Naive thymus-derived CD4-positive, alpha-beta T cell (primary cell): ENCODE data around the gene POFUT1. TPM values are rescaled to one million over a fixed set of nuclear protein-coding genes. Genes with fewer than 3 reads are reported as not detected.

Source experiments
- ATAC-seq: fragments of 150-1000 bp; cut with Tn5 transposase; 2 replicates; pipeline ENCODE4 v1.10.0; 2021; ENCODE audit warnings: mild to moderate bottlenecking, moderate library complexity
- CTCF ChIA-PET: fragments of 350-600 bp; sonication (Branson Sonifier 250); formaldehyde crosslinking; loops from one replicate; lab custom pipeline; 2021; ENCODE audit warnings: antibody characterized with exemption; lab: Charles Lee
- POLR2A ChIA-PET: fragments of 350-600 bp; sonication (Branson Sonifier 250); formaldehyde crosslinking; loops from one replicate; lab custom pipeline; 2021; ENCODE audit warnings: antibody characterized with exemption, inconsistent platforms; lab: Charles Lee
- DNase-seq, 9 donors: peaks; one replicate each; pipeline versions ENCODE4 v3.0.0 to v3.0.0-alpha.2; 2020 to 2022; ENCODE audit warnings: mixed read lengths in 1 of 9
- H3K27ac ChIP-seq: one replicate; pipeline ENCODE4 v1.7.0; 2013; ENCODE audit warnings: mild to moderate bottlenecking, low read depth, low read length, moderate library complexity
- H3K27me3 ChIP-seq, 2 donors: one replicate each; pipeline ENCODE4 v1.7.0; 2013; ENCODE audit warnings: low read length in 2 of 2, mild to moderate bottlenecking in 2 of 2, moderate library complexity in 2 of 2; ENCODE audit not compliant: control insufficient read depth in 2 of 2, insufficient read depth in 2 of 2
- H3K36me3 ChIP-seq, 3 experiments: 1 replicate in 2 of 3; 2 replicates in 1 of 3; pipeline ENCODE4 v1.7.0; 2013; ENCODE audit warnings: low read length in 3 of 3, mild to moderate bottlenecking in 3 of 3, moderate library complexity in 1 of 3; ENCODE audit not compliant: insufficient read depth in 3 of 3, control insufficient read depth in 2 of 3
- H3K4me1 ChIP-seq, 2 donors: one replicate each; pipeline ENCODE4 v1.7.0; 2013; ENCODE audit warnings: low read length in 2 of 2, mild to moderate bottlenecking in 2 of 2, moderate library complexity in 1 of 2; ENCODE audit not compliant: control insufficient read depth in 2 of 2, insufficient read depth in 2 of 2
- H3K4me3 ChIP-seq: 2 replicates; pipeline ENCODE4 v1.7.0; 2013; ENCODE audit warnings: mild to moderate bottlenecking, low read length
- H3K9me3 ChIP-seq, 3 experiments: 1 replicate in 2 of 3; 2 replicates in 1 of 3; pipeline ENCODE4 v1.7.0; 2013; ENCODE audit warnings: low read length in 3 of 3; ENCODE audit not compliant: control insufficient read depth in 2 of 3
- H3K27ac Mint-ChIP-seq, 9 donors: one replicate each; pipeline ENCODE4 v1.8.0; 2020 to 2022; ENCODE audit warnings: mixed read lengths in 9 of 9, mild to moderate bottlenecking in 8 of 9, moderate library complexity in 5 of 9, inconsistent platforms in 2 of 9
- H3K27me3 Mint-ChIP-seq, 5 donors: one replicate each; pipeline ENCODE4 v1.8.0; 2021 to 2022; ENCODE audit warnings: mixed read lengths in 5 of 5, mild to moderate bottlenecking in 1 of 5
- H3K36me3 Mint-ChIP-seq, 5 donors: one replicate each; pipeline ENCODE4 v1.8.0; 2020 to 2022; ENCODE audit warnings: mixed read lengths in 5 of 5, mild to moderate bottlenecking in 3 of 5, inconsistent platforms in 1 of 5
- H3K4me1 Mint-ChIP-seq, 7 donors: one replicate each; pipeline ENCODE4 v1.8.0; 2020 to 2022; ENCODE audit warnings: mixed read lengths in 7 of 7, mild to moderate bottlenecking in 3 of 7, inconsistent platforms in 1 of 7
- H3K4me3 Mint-ChIP-seq, 10 donors: one replicate each; pipeline ENCODE4 v1.8.0; 2020 to 2022; ENCODE audit warnings: mild to moderate bottlenecking in 10 of 10, mixed read lengths in 10 of 10, moderate library complexity in 6 of 10, inconsistent platforms in 2 of 10
- H3K9me3 Mint-ChIP-seq, 11 donors: one replicate each; pipeline ENCODE4 v1.8.0; 2020 to 2022; ENCODE audit warnings: mixed read lengths in 11 of 11, mild to moderate bottlenecking in 4 of 11, inconsistent platforms in 1 of 11, moderate library complexity in 1 of 11
- intact Hi-C, 2 donors: fragments of 100-400 bp; cut with micrococcal nuclease; formaldehyde crosslinking; loops; one replicate each; pipeline ENCODE4 v1.15.1; 2023
- polyA plus RNA-seq, 2 donors: library from polyadenylated mRNA; unstranded; fragments of 300-500 nt; fragmentation: Illumina TruSeq; gene quantifications; one replicate each; pipeline ENCODE4 v1.2.3, GENCODE V29; 2021
- total RNA-seq, 6 experiments: library from RNA in 5 of 6; stranded (reverse) in 5 of 6; gene quantifications; 1 replicate in 5 of 6; 2 replicates in 1 of 6; pipeline ENCODE4 v1.2.3 and lab custom pipeline; 2021 to 2026

POFUT1 gene
- total and polyA plus RNA-seq, 7 experiments from 2014 or later = 12.5 to 32.2 (median 18.0) TPM

- DNase-seq (peak in 2 of 9 donors; percentile 18 to 44), ATAC-seq (peak; percentile 87)
- POLR2A ChIA-PET = interaction anchor here (0.5 to 1.0 kb wide), 4 partner anchors 66 to 222 kb away, joined by 3 to 4 read pairs (median 4); partner anchors contain the start of gene ASXL1
- Mint-ChIP-seq H3K9me3 (peaks cover 0 to 2% (median 0%) of the 10 kb centered on the region in 11 donors), H3K27ac (peak overlapping the region; percentile 58 to 90 (median 69)), H3K27me3 (no peaks in the 10 kb centered on the region), H3K4me3 (peak overlapping the region in 8 of 10 donors; percentile 31 to 85 (median 51)), H3K36me3 (peaks cover 12 to 26% (median 17%) of the 10 kb centered on the region in 5 donors), H3K4me1 (peaks cover 35 to 51% (median 43%) of the 10 kb centered on the region in 7 donors)
- H3K36me3 ChIP-seq = no peaks in the 10 kb centered on the region
- H3K9me3 ChIP-seq = no peaks in the 10 kb centered on the region
- intact Hi-C loops = loop anchor here in 1 of 2 donors (1.0 kb wide), 1 partner anchor 7 kb away; no protein-coding TSS in a partner anchor
- CTCF ChIA-PET = no interaction called here
- H3K4me1 ChIP-seq = peaks cover 10 to 28% of the 10 kb centered on the region in 2 donors
- H3K27me3 ChIP-seq = no peaks in the 10 kb centered on the region
- H3K27ac ChIP-seq = peak overlapping the region; percentile 49
- no peak overlapping the region for H3K4me3 ChIP-seq
Observed at GRCh38 chr20:32285621-32286371, 78.1 kb downstream of the POFUT1 start.

GRCh38 chr20:32287231-32287638 lies 79.6 kb downstream of the POFUT1 start:
- Histone ChIP-seq H3K27ac (no peak overlapping the region), H3K4me3 (no peak overlapping the region), H3K36me3 (no peaks in the 10 kb centered on the region), H3K27me3 (no peaks in the 10 kb centered on the region), H3K9me3 (no peaks in the 10 kb centered on the region), H3K4me1 (peaks cover 10 to 28% of the 10 kb centered on the region in 2 donors)
- H3K36me3 Mint-ChIP-seq = peaks cover 3 to 16% (median 7%) of the 10 kb centered on the region in 5 donors
- H3K4me1 Mint-ChIP-seq = peaks cover 26 to 37% (median 33%) of the 10 kb centered on the region in 7 donors
- intact Hi-C loops = no loop called here
- DNase-seq = no peak
- H3K9me3 Mint-ChIP-seq = peaks cover 0 to 2% (median 0%) of the 10 kb centered on the region in 11 donors
- no peak for ATAC-seq
- ChIA-PET CTCF (no interaction called here), POLR2A (no interaction called here)
- H3K27me3 Mint-ChIP-seq = no peaks in the 10 kb centered on the region
- no peak overlapping the region for H3K4me3 Mint-ChIP-seq
- H3K27ac Mint-ChIP-seq = peak overlapping the region in 1 of 9 donors; percentile 9

Other genes starting within 250 kb of the POFUT1 start
- gene XKR7, start 239.7 kb upstream of the POFUT1 start, total RNA-seq = under 1 TPM in 1 of 5 experiments, not detected in 4; 0.05 TPM
- not detected for gene XKR7, start 239.7 kb upstream of the POFUT1 start, polyA plus RNA-seq
- not detected for gene CCM2L, start 197.4 kb upstream of the POFUT1 start, total RNA-seq
- gene CCM2L, start 197.4 kb upstream of the POFUT1 start, polyA plus RNA-seq = not detected
- gene HCK, start 155.6 kb upstream of the POFUT1 start, total RNA-seq = 100 to 1,000 TPM in 1 of 5 experiments, 10 to 100 TPM in 1, 1 to 10 TPM in 2, under 1 TPM in 1; 0.51 to 129 (median 1.9) TPM
- under 1 TPM; 0.09 to 0.46 TPM for gene HCK, start 155.6 kb upstream of the POFUT1 start, polyA plus RNA-seq
- gene TM9SF4, start 98.2 kb upstream of the POFUT1 start, total RNA-seq = 10 to 100 TPM; 35.2 to 61.0 (median 41.5) TPM
- 10 to 100 TPM; 31.2 to 48.0 TPM for gene TM9SF4, start 98.2 kb upstream of the POFUT1 start, polyA plus RNA-seq
- 10 to 100 TPM; 15.6 to 30.1 (median 17.6) TPM for gene PLAGL2, start 137 bp upstream of the POFUT1 start, total RNA-seq
- gene PLAGL2, start 137 bp upstream of the POFUT1 start, polyA plus RNA-seq = 1 to 10 TPM; 3.1 to 5.1 TPM
- 10 to 100 TPM in 4 of 5 experiments, 1 to 10 TPM in 1; 9.3 to 19.5 (median 11.5) TPM for gene KIF3B, start 69.8 kb downstream of the POFUT1 start, total RNA-seq
- gene KIF3B, start 69.8 kb downstream of the POFUT1 start, polyA plus RNA-seq = 1 to 10 TPM; 1.5 to 2.7 TPM
- 100 to 1,000 TPM; 106 to 200 (median 158) TPM for gene ASXL1, start 150.5 kb downstream of the POFUT1 start, total RNA-seq
- gene ASXL1, start 150.5 kb downstream of the POFUT1 start, polyA plus RNA-seq = 10 to 100 TPM; 14.7 to 18.8 TPM